NT2/D1 (cell line): ENCODE results near the gene IKZF5.

Experiments
- SUZ12 ChIP-seq: IDR thresholded peaks from 2 replicates; pipeline ENCODE4 v1.6.1; 2011; ENCODE audit not compliant: insufficient read length, insufficient read depth; ENCODE audit errors: extremely low read depth
- YY1 ChIP-seq: IDR thresholded peaks from 2 replicates; pipeline ENCODE4 v1.6.1; 2011; ENCODE audit not compliant: insufficient read length, insufficient read depth
- ZNF274 ChIP-seq: IDR thresholded peaks from 2 replicates; pipeline ENCODE4 v1.6.1; 2011; ENCODE audit warnings: mild to moderate bottlenecking, low read depth, low read length

- TF ChIP-seq YY1 (no peak), ZNF274 (no peak), SUZ12 (no peak)
Measured at GRCh38 chr10:123001370-123001769, 7.2 kb downstream of the IKZF5 start.
